ENCODE measurements around the gene ZNF24.

- TF ChIP-seq, protein P1, sequence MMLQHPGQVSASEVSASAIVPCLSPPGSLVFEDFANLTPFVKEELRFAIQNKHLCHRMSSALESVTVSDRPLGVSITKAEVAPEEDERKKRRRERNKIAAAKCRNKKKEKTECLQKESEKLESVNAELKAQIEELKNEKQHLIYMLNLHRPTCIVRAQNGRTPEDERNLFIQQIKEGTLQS (IDR thresholded peaks at IDR 0.05; ENCODE audit: borderline replicate concordance, extremely low read depth, low read depth, low read length): no peak
- TF ChIP-seq SMARCA5 (IDR thresholded peaks at IDR 0.05) (no peak), DPF2 (IDR thresholded peaks at IDR 0.05) (no peak), IRF5 (IDR thresholded peaks at IDR 0.05; ENCODE audit: borderline replicate concordance) (no peak), LARP7 (IDR thresholded peaks at IDR 0.05) (no peak), NRF1 (conservative IDR thresholded peaks at IDR 0.05; ENCODE audit: low read depth, low read length) (no peak)
- TF ChIP-seq, protein P2, sequence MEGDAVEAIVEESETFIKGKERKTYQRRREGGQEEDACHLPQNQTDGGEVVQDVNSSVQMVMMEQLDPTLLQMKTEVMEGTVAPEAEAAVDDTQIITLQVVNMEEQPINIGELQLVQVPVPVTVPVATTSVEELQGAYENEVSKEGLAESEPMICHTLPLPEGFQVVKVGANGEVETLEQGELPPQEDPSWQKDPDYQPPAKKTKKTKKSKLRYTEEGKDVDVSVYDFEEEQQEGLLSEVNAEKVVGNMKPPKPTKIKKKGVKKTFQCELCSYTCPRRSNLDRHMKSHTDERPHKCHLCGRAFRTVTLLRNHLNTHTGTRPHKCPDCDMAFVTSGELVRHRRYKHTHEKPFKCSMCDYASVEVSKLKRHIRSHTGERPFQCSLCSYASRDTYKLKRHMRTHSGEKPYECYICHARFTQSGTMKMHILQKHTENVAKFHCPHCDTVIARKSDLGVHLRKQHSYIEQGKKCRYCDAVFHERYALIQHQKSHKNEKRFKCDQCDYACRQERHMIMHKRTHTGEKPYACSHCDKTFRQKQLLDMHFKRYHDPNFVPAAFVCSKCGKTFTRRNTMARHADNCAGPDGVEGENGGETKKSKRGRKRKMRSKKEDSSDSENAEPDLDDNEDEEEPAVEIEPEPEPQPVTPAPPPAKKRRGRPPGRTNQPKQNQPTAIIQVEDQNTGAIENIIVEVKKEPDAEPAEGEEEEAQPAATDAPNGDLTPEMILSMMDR (IDR thresholded peaks at IDR 0.05 in 2 of 3, conservative IDR thresholded peaks at IDR 0.05 in 1 of 3; ENCODE audit: control insufficient read depth in 2 of 3, extremely low read depth in 1 of 3, insufficient read depth in 1 of 3, low read depth in 3 of 3, low read length in 3 of 3): no peak
These were observed 35.2 kb upstream of the ZNF24 start for GRCh38 chr18:35379421-35379820.
